ENCODE data around the gene PIK3R5.

GRCh38 chr17:8855477-8856204 is 109.9 kb downstream of the PIK3R5 start:
- no peak for TF ChIP-seq CTCF (IDR thresholded peaks at IDR 0.05)
- no peak for TF ChIP-seq POLR2A (IDR thresholded peaks at IDR 0.05)

All from lower leg skin (tissue), 3 donors.